SK-N-MC (cell line): ENCODE measurements around the gene GALK2.

Source experiments
- DNase-seq: peaks from one replicate; pipeline ENCODE4 v3.0.0-alpha.2; 2011; ENCODE audit warnings: low read depth, low spot score
- H3K27ac ChIP-seq: fragments of 200-600 bp; sonication (generic); 2 replicates; pipeline ENCODE4 v1.5.1; 2016; ENCODE audit warnings: mixed run types
- H3K36me3 ChIP-seq: fragments of 200-600 bp; sonication (generic); 2 replicates; pipeline ENCODE4 v1.6.1; 2017; ENCODE audit warnings: antibody characterized with exemption, low read length, mixed read lengths; ENCODE audit not compliant: insufficient read depth
- H3K4me3 ChIP-seq: fragments of 200-600 bp; sonication (generic); 2 replicates; pipeline ENCODE4 v1.5.1; 2016
- H3K9ac ChIP-seq: fragments of 200-600 bp; sonication (generic); 2 replicates; pipeline ENCODE4 v1.8.0; 2017; ENCODE audit warnings: mixed run types, mixed read lengths; ENCODE audit not compliant: insufficient read length
- H3K9me3 ChIP-seq: fragments of 200-600 bp; sonication (generic); 2 replicates; pipeline ENCODE4 v1.6.1; 2017; ENCODE audit warnings: low read depth, mild to moderate bottlenecking, antibody characterized with exemption, low read length, moderate library complexity, mixed read lengths
- EZH2 ChIP-seq: fragments of 200-600 bp; sonication (generic); IDR thresholded peaks from one replicate; pipeline ENCODE4 v1.6.1; 2017; ENCODE audit warnings: antibody characterized with exemption
- FOXP2 ChIP-seq: optimal IDR thresholded peaks from 2 replicates; pipeline ENCODE3; 2011; ENCODE audit warnings: mild to moderate bottlenecking, moderate library complexity; ENCODE audit not compliant: insufficient read depth; ENCODE audit errors: extremely low read length, control extremely low read depth
- POLR2AphosphoS5 ChIP-seq: IDR thresholded peaks from 2 replicates; pipeline ENCODE4 v1.6.1; 2012; ENCODE audit warnings: mild to moderate bottlenecking, low read depth, low read length, borderline replicate concordance

Gene GALK2

GRCh38 chr15:49223536-49224274, 53.7 kb downstream of the GALK2 start:
- H3K36me3 ChIP-seq = peaks cover 7% of the 10 kb centered on the region; the same call in 1 of the 2 replicates
- TF ChIP-seq FOXP2 (no peak), POLR2AphosphoS5 (no peak), EZH2 (no peak)
- peaks cover 4% of the 10 kb centered on the region; the same call in 1 of the 2 replicates for H3K9me3 ChIP-seq
- H3K4me3 ChIP-seq = no peak overlapping the region
- peak overlapping the region; percentile 33 for H3K27ac ChIP-seq
- H3K9ac ChIP-seq = no peak overlapping the region
- DNase-seq = peak; percentile 52

GRCh38 chr15:49225572-49226281, 55.7 kb downstream of the GALK2 start:
- TF ChIP-seq FOXP2 = no peak
- no peak for TF ChIP-seq EZH2
- TF ChIP-seq POLR2AphosphoS5 = no peak
- no peak for DNase-seq
- Histone ChIP-seq H3K9me3 (peaks cover 4% of the 10 kb centered on the region; the same call in 1 of the 2 replicates), H3K9ac (no peak overlapping the region), H3K4me3 (no peak overlapping the region), H3K36me3 (0 out of 2 replicates have a peak, but pooled peaks cover 3% of the 10 kb centered on the region), H3K27ac (no peak overlapping the region)

- Histone ChIP-seq H3K4me3 (no peak overlapping the region), H3K9ac (no peak overlapping the region), H3K9me3 (peaks cover 4% of the 10 kb centered on the region; the same call in 1 of the 2 replicates), H3K27ac (no peak overlapping the region), H3K36me3 (0 out of 2 replicates have a peak, but pooled peaks cover 3% of the 10 kb centered on the region)
- no peak for TF ChIP-seq POLR2AphosphoS5
- no peak for TF ChIP-seq EZH2
- TF ChIP-seq FOXP2 = no peak
- no peak for DNase-seq
Observed at GRCh38 chr15:49227602-49228001, 57.6 kb downstream of the GALK2 start.

GRCh38 chr15:49229922-49230321, 59.9 kb downstream of the GALK2 start:
- TF ChIP-seq FOXP2 = no peak
- TF ChIP-seq EZH2 = no peak
- TF ChIP-seq POLR2AphosphoS5 = no peak
- 0 out of 2 replicates have a peak, but pooled peaks cover 4% of the 10 kb centered on the region for H3K9me3 ChIP-seq
- H3K36me3 ChIP-seq = 0 out of 2 replicates have a peak, but pooled peaks cover 3% of the 10 kb centered on the region
- DNase-seq = no peak
- no peak overlapping the region for H3K27ac ChIP-seq
- no peak overlapping the region for H3K9ac ChIP-seq
- H3K4me3 ChIP-seq = no peak overlapping the region

- H3K36me3 ChIP-seq = no peaks in the 10 kb centered on the region
- no peak for TF ChIP-seq POLR2AphosphoS5
- TF ChIP-seq EZH2 = no peak
- no peak for TF ChIP-seq FOXP2
- 0 out of 2 replicates have a peak, but pooled peaks cover 4% of the 10 kb centered on the region for H3K9me3 ChIP-seq
- no peak overlapping the region for H3K27ac ChIP-seq
- DNase-seq = no peak
- H3K4me3 ChIP-seq = no peak overlapping the region
- H3K9ac ChIP-seq = no peak overlapping the region
Observed at GRCh38 chr15:49232236-49232806, 62.3 kb downstream of the GALK2 start.

- TF ChIP-seq POLR2AphosphoS5 (no peak), EZH2 (no peak), FOXP2 (no peak)
- Histone ChIP-seq H3K36me3 (no peaks in the 10 kb centered on the region), H3K4me3 (no peak overlapping the region), H3K9ac (no peak overlapping the region), H3K9me3 (no peaks in the 10 kb centered on the region), H3K27ac (no peak overlapping the region)
- no peak for DNase-seq
Observed at GRCh38 chr15:49235446-49236124, 65.5 kb downstream of the GALK2 start.

GRCh38 chr15:49236869-49237268, 66.8 kb downstream of the GALK2 start:
- no peaks in the 10 kb centered on the region for H3K36me3 ChIP-seq
- no peaks in the 10 kb centered on the region for H3K9me3 ChIP-seq
- peak overlapping the region; percentile 29 for H3K9ac ChIP-seq
- DNase-seq = no peak
- H3K4me3 ChIP-seq = no peak overlapping the region
- TF ChIP-seq FOXP2 (no peak), EZH2 (no peak), POLR2AphosphoS5 (no peak)
- no peak overlapping the region for H3K27ac ChIP-seq

GRCh38 chr15:49238342-49238741, 68.3 kb downstream of the GALK2 start:
- Histone ChIP-seq H3K4me3 (peak overlapping the region; percentile 25; the same call in 1 of the 2 replicates), H3K9me3 (no peaks in the 10 kb centered on the region), H3K9ac (peak overlapping the region; percentile 19), H3K36me3 (peaks cover 3% of the 10 kb centered on the region; the same call in 1 of the 2 replicates), H3K27ac (peak overlapping the region; percentile 75)
- no peak for DNase-seq
- TF ChIP-seq POLR2AphosphoS5 = no peak
- no peak for TF ChIP-seq FOXP2
- TF ChIP-seq EZH2 = no peak
